PC-3 (cell line): ENCODE measurements around the gene TTYH1. TPM values are rescaled to one million over a fixed set of nuclear protein-coding genes. Genes with fewer than 3 reads are reported as not detected.
"Not testable (repeated sequence)": the region's sequence is repeated elsewhere in the genome, so short reads cannot be mapped to it uniquely, and the experiment has no call there.

Experiments used
- ATAC-seq: fragments of 200-7000 bp; cut with Tn5 transposase; 2 replicates; pipeline ENCODE4 v1.9.1; 2020; ENCODE audit warnings: mild to moderate bottlenecking, moderate library complexity
- BruUV-seq: library from RNA; stranded (reverse); fragments of 400-500 nt; replicated peaks from 2 replicates; lab custom pipeline; 2021; lab: Mats Ljungman, UMichigan
- CTCF ChIA-PET: fragments of 300-600 bp; sonication (Branson Sonifier 250); formaldehyde crosslinking; loops from one replicate; lab custom pipeline; 2022; ENCODE audit warnings: antibody characterized with exemption; lab: Charles Lee
- POLR2A ChIA-PET: fragments of 300-600 bp; sonication (Branson Sonifier 250); formaldehyde crosslinking; loops from one replicate; lab custom pipeline; 2022; ENCODE audit warnings: antibody characterized with exemption; ENCODE audit not compliant: unreplicated experiment; lab: Charles Lee
- DNase-seq: peaks from one replicate; pipeline ENCODE4 v3.0.0-alpha.2; 2015
- H2AFZ ChIP-seq: fragments of 300-600 bp; sonication (generic); 2 replicates; pipeline ENCODE4 v1.6.0; 2016; ENCODE audit warnings: antibody characterized with exemption, low read length
- H3F3A ChIP-seq: fragments of 300-600 bp; sonication (generic); one replicate; pipeline ENCODE4 v1.6.0; 2017; ENCODE audit warnings: antibody characterized with exemption, low read length, control low read depth, mild to moderate bottlenecking; ENCODE audit not compliant: unreplicated experiment
- H3K27ac ChIP-seq: fragments of 300-600 bp; sonication (generic); 2 replicates; pipeline ENCODE4 v1.5.1; 2016; ENCODE audit warnings: mild to moderate bottlenecking, low read length
- H3K27me3 ChIP-seq: fragments of 300-600 bp; sonication (generic); 2 replicates; pipeline ENCODE4 v1.6.1; 2016; ENCODE audit warnings: low read length, mixed read lengths
- H3K36me3 ChIP-seq: fragments of 300-600 bp; sonication (generic); 2 replicates; pipeline ENCODE4 v1.6.1; 2016; ENCODE audit warnings: low read depth, mixed run types, low read length, mixed read lengths
- H3K4me1 ChIP-seq: fragments of 300-600 bp; sonication (generic); 2 replicates; pipeline ENCODE4 v1.5.1; 2016; ENCODE audit warnings: low read length; ENCODE audit not compliant: insufficient read depth
- H3K4me2 ChIP-seq: fragments of 300-600 bp; sonication (generic); 2 replicates; pipeline ENCODE4 v1.6.0; 2016; ENCODE audit warnings: low read length
- H3K4me3 ChIP-seq: fragments of 300-600 bp; sonication (generic); 2 replicates; pipeline ENCODE4 v1.5.1; 2016; ENCODE audit warnings: mild to moderate bottlenecking, low read length, mixed read lengths
- H3K79me2 ChIP-seq: fragments of 300-600 bp; sonication (generic); 2 replicates; pipeline ENCODE4 v1.6.1; 2017; ENCODE audit warnings: low read length, mixed read lengths
- H3K9ac ChIP-seq: fragments of 300-600 bp; sonication (generic); 2 replicates; pipeline ENCODE4 v1.6.0; 2016; ENCODE audit warnings: mild to moderate bottlenecking, low read length
- H3K9me2 ChIP-seq: fragments of 300-600 bp; sonication (generic); replicated peaks from 2 replicates; pipeline ENCODE4 v1.6.1; 2016; ENCODE audit warnings: mixed run types, low read length, mixed read lengths
- H3K9me3 ChIP-seq: fragments of 300-600 bp; sonication (generic); 2 replicates; pipeline ENCODE4 v1.6.1; 2016; ENCODE audit warnings: low read length, mixed read lengths
- H4K20me1 ChIP-seq: fragments of 300-600 bp; sonication (generic); 2 replicates; pipeline ENCODE4 v1.6.1; 2016; ENCODE audit warnings: low read length, mixed read lengths
- EZH2 ChIP-seq: fragments of 300-600 bp; sonication (generic); IDR thresholded peaks from one replicate; pipeline ENCODE4 v1.6.1; 2017; ENCODE audit warnings: antibody characterized with exemption, mild to moderate bottlenecking, low read length; ENCODE audit not compliant: unreplicated experiment
- EZH2phosphoT487 ChIP-seq: fragments of 300-600 bp; sonication (generic); IDR thresholded peaks from 2 replicates; pipeline ENCODE4 v1.6.1; 2018; ENCODE audit warnings: mild to moderate bottlenecking, antibody characterized with exemption, low read length, borderline replicate concordance
- intact Hi-C: fragments of 100-400 bp; cut with micrococcal nuclease; formaldehyde crosslinking; loops from 2 replicates; pipeline ENCODE4 v1.9.0; 2023
- total RNA-seq: library from RNA; depleted of rRNA; stranded (reverse); fragments of >200 nt; gene quantifications from 2 replicates; pipeline ENCODE4 v1.2.3, GENCODE V29; 2014
- TF ChIP-seq, protein P1 (sequence below): fragments of 300-600 bp; sonication (generic); conservative IDR thresholded peaks from 2 replicates; pipeline ENCODE4 v1.5.1; 2017; ENCODE audit warnings: antibody characterized with exemption, low read depth, mild to moderate bottlenecking, low read length

The TTYH1 gene
- total RNA-seq, 1 experiment from 2014 or later, result 1.1 TPM

DNA sequence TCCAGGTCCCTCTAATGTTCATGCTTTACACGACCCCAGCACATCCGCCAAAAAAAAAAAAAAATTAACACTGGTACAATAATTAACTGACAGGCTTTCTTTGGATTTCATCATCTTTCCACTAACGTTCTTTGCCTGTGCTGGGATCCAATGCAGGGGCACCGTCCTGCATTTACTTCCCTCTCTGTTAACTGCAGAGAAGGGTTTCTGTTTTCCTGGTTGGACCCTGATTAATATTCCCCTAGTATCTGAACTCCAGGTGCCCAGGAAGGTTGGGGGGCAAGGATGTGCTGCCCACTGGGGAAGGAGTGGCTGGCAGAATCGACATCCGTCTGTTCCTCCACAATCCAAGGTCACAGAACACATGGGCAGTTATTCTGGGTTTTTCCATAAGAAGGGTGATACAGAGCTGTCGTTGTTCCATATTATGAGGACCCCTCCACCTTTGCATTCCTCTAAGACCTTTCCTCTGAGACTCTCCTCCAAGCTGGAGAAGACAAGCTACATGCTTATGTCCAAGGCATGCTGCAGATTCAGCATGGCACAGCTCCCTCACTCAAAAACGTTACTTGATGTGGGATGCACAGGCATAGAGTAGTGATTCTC lies 46.1 kb upstream of the TTYH1 start:
- no TSS peak for BruUV-seq
- Histone ChIP-seq H3K4me2 (no peak overlapping the region), H2AFZ (no peak overlapping the region)

DNA sequence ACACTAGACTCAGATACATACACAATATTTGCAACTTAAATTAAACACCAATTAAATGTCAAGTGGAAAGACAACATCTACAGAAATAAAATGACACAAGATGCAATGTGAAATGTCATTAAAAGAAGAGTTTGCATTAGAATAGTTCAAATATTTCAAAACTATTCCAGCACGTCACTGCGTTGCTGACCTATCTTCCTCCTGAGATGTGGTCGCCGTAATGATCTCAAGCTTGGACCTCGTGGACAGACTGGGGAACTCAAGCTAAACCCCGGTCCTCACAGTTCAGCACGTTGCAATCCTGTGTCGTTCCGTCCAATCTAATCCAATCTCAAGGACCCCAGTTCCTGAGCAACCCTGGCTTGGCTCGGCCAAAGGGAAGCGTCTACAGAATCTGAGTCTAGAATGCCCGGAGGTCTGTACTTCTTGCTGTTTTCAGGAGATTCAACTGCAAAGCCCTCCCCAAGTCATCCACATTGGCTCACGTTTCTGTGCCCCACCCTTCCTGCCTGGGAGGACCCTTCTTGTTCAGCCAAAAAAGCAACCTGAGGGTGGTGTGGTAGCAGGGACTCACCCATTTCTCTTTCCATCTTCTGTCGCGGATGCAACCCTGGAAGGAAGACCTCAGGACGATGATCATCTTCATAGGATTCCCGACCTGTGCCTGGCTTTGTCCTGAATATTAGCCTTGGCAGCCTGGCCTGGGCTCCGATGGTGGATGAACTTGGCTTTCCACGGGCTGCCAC lies 45.4 kb upstream of the TTYH1 start:
- ATAC-seq, POLR2A ChIA-PET, H3K4me3 ChIP-seq, H3K9ac ChIP-seq, H3F3A ChIP-seq, intact Hi-C loops, H3K9me3 ChIP-seq, H4K20me1 ChIP-seq, CTCF ChIA-PET, H3K4me2 ChIP-seq, DNase-seq, H3K79me2 ChIP-seq, H3K9me2 ChIP-seq, H3K27ac ChIP-seq, H3K36me3 ChIP-seq, H3K4me1 ChIP-seq, BruUV-seq, H2AFZ ChIP-seq: not testable (repeated sequence)
- peaks cover 69% of the 10 kb centered on the region for H3K27me3 ChIP-seq

More for the DNA sequence above, 46.1 kb upstream of the TTYH1 start:
- intact Hi-C loops, result no loop called here
- H3K79me2 ChIP-seq, result no peaks in the 10 kb centered on the region
- H3K9ac ChIP-seq, result no peak overlapping the region
- no peaks in the 10 kb centered on the region for H3F3A ChIP-seq
- ChIA-PET POLR2A (no interaction called here), CTCF (no interaction called here)
- H3K36me3 ChIP-seq, result no peaks in the 10 kb centered on the region
- H3K9me3 ChIP-seq, result no peaks in the 10 kb centered on the region
- no peaks in the 10 kb centered on the region for H3K9me2 ChIP-seq
- H3K27me3 ChIP-seq, result peaks cover 73% of the 10 kb centered on the region
- H3K27ac ChIP-seq, result no peak overlapping the region
- H3K4me3 ChIP-seq, result no peak overlapping the region
- no peaks in the 10 kb centered on the region for H4K20me1 ChIP-seq
- TF ChIP-seq, protein P1, sequence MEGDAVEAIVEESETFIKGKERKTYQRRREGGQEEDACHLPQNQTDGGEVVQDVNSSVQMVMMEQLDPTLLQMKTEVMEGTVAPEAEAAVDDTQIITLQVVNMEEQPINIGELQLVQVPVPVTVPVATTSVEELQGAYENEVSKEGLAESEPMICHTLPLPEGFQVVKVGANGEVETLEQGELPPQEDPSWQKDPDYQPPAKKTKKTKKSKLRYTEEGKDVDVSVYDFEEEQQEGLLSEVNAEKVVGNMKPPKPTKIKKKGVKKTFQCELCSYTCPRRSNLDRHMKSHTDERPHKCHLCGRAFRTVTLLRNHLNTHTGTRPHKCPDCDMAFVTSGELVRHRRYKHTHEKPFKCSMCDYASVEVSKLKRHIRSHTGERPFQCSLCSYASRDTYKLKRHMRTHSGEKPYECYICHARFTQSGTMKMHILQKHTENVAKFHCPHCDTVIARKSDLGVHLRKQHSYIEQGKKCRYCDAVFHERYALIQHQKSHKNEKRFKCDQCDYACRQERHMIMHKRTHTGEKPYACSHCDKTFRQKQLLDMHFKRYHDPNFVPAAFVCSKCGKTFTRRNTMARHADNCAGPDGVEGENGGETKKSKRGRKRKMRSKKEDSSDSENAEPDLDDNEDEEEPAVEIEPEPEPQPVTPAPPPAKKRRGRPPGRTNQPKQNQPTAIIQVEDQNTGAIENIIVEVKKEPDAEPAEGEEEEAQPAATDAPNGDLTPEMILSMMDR, result no peak
- TF ChIP-seq EZH2phosphoT487 (no peak), EZH2 (no peak)
- no peak for DNase-seq
- no peak for ATAC-seq
- H3K4me1 ChIP-seq, result no peaks in the 10 kb centered on the region

DNA sequence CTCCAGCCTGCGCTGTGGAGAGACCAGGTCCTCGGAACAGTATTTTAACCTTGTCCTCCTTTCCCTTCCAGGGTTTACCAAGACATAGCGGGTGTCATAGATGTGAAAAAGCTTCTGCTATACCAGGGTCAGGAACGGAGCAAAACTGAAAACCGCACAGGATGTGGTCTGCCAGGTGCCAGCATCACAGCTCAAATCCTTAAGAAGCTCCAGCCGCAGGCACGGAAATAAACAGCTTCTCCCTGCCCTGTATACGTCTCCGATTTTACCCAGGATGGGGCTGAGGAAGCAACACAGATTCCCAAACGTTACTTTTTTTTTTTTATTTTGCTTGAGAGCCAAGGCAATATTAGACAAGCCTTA lies 44.8 kb upstream of the TTYH1 start:
- CTCF ChIA-PET, H3K36me3 ChIP-seq, ATAC-seq, H3K9ac ChIP-seq, H3K79me2 ChIP-seq, BruUV-seq, H3K4me3 ChIP-seq, H2AFZ ChIP-seq, H3K4me1 ChIP-seq, H3K9me2 ChIP-seq, H3K4me2 ChIP-seq, H4K20me1 ChIP-seq, H3K9me3 ChIP-seq, intact Hi-C loops, H3K27ac ChIP-seq, DNase-seq, POLR2A ChIA-PET, H3F3A ChIP-seq: not testable (repeated sequence)
- peaks cover 69% of the 10 kb centered on the region for H3K27me3 ChIP-seq

DNA sequence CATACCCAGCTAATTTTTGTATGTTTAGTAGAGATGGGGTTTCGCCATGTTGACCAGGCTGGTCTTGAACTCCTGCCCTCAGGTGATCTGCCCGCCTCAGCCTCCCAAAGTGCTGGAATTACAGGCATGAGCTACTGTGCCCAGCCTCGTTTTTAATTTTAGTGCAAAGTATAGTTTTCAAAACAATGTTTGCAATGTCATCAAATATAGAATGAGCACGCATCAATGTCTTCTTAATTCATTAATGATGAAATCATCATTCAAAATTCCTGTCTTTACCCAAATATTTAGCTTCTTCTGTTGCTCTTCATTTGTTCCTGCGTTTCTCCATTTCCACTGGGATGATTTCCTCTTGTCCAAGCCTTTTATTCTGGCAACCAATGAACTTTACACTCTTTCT lies 43.8 kb upstream of the TTYH1 start:
- H3K9me3 ChIP-seq, POLR2A ChIA-PET, H3K4me1 ChIP-seq, BruUV-seq, intact Hi-C loops, CTCF ChIA-PET, H3K9me2 ChIP-seq, H3K79me2 ChIP-seq, H3K36me3 ChIP-seq, DNase-seq, H4K20me1 ChIP-seq, H3K27ac ChIP-seq, H3K4me2 ChIP-seq, H3F3A ChIP-seq, ATAC-seq, H3K9ac ChIP-seq, H2AFZ ChIP-seq, H3K4me3 ChIP-seq: not testable (repeated sequence)
- peaks cover 64% of the 10 kb centered on the region for H3K27me3 ChIP-seq
